ENCODE data around the gene CYP4B1.

DNA sequence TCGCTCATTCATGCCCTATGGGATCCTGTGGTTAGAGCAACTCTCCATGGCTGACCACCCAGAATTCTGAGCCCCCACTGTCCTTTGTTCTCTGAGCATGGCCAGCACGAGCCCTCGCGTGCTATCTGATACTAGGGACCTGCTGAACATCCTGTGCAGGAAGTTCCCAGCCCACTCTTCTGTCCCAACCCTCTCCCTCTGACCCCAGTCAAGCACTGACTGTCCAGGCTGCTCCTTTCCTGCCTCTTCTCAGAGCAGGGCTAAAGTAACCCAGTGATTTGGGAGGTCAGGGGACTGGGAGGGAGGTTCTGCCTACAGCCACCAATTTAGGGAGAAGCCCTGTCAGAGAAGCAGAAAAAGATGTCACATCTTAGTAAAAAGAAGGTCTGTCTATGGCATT lies 21.2 kb downstream of the CYP4B1 start:
- TF ChIP-seq POLR2A (IDR thresholded peaks at IDR 0.05; ENCODE audit: low read depth, low read length), result no peak
- no peak for TF ChIP-seq JUN (IDR thresholded peaks at IDR 0.05; ENCODE audit: borderline replicate concordance, insufficient read depth, insufficient read length, low read depth)
- no peak for TF ChIP-seq CTCF (IDR thresholded peaks at IDR 0.05; ENCODE audit: extremely low read depth in 1 of 2, insufficient read depth in 1 of 2, low read depth in 1 of 2, low read length in 2 of 2)
- TF ChIP-seq MAX (IDR thresholded peaks at IDR 0.05; ENCODE audit: insufficient read depth, insufficient read length), result no peak
